Endothelial cell of umbilical vein (primary cell): ENCODE measurements around the gene CIB1. TPM values are rescaled to one million over a fixed set of nuclear protein-coding genes. Genes with fewer than 3 reads are reported as not detected.

Experiments used
- BruUV-seq: library from RNA; stranded (reverse); fragments of 400-500 nt; replicated peaks from 2 replicates; lab custom pipeline; 2021; lab: Mats Ljungman, UMichigan
- CTCF ChIA-PET: fragments of 300-600, 350-600 bp; sonication (Branson Sonifier 250); formaldehyde crosslinking; loops from one replicate; lab custom pipeline; 2021; ENCODE audit warnings: antibody characterized with exemption, inconsistent platforms; lab: Charles Lee
- POLR2A ChIA-PET: fragments of 300-600, 350-600 bp; sonication (Branson Sonifier 250); formaldehyde crosslinking; loops from one replicate; lab custom pipeline; 2021; ENCODE audit warnings: antibody characterized with exemption, inconsistent platforms; lab: Charles Lee
- DNase-seq: peaks from one replicate; pipeline ENCODE4 v3.0.0-alpha.2; 2011; ENCODE audit warnings: low read depth, low spot score
- FAIRE-seq: peaks from 2 replicates; lab custom pipeline; 2011; peaks lifted over from hg19 to GRCh38; lab: Jason Lieb, UNC
- H2AFZ ChIP-seq: 2 replicates; pipeline ENCODE4 v1.6.0; 2012; ENCODE audit warnings: low read depth, low read length, control low read depth, inconsistent platforms
- H3K27ac ChIP-seq: 2 replicates; pipeline ENCODE4 v1.5.1; 2011; ENCODE audit warnings: low read depth, mild to moderate bottlenecking, control low read depth, low read length, moderate library complexity; ENCODE audit not compliant: insufficient read depth
- H3K27me3 ChIP-seq, 2 experiments: 2 replicates each; pipeline versions ENCODE4 v1.6.0 to v1.6.1; 2011; ENCODE audit warnings: low read length in 2 of 2, mixed read lengths in 1 of 2; ENCODE audit not compliant: control insufficient read depth in 2 of 2, insufficient read depth in 2 of 2
- H3K36me3 ChIP-seq, 2 experiments: 2 replicates in 1 of 2; 3 replicates in 1 of 2; pipeline ENCODE4 v1.5.1; 2011; ENCODE audit warnings: low read length in 2 of 2, mild to moderate bottlenecking in 1 of 2, moderate library complexity in 1 of 2; ENCODE audit not compliant: control insufficient read depth in 2 of 2, insufficient read depth in 2 of 2; ENCODE audit errors: extremely low read depth in 1 of 2
- H3K4me1 ChIP-seq: 3 replicates; pipeline ENCODE4 v1.5.1; 2011; ENCODE audit warnings: mild to moderate bottlenecking, low read length; ENCODE audit not compliant: control insufficient read depth, insufficient read depth; ENCODE audit errors: extremely low read depth
- H3K4me2 ChIP-seq: 2 replicates; pipeline ENCODE4 v1.6.1; 2011; ENCODE audit warnings: low read length, control low read depth, mixed read lengths; ENCODE audit not compliant: insufficient read depth
- H3K4me3 ChIP-seq, 3 experiments: fragments of 200-600 bp in 1 of 3; sonication (generic), shearing (Covaris generic) in 1 of 3; replicated peaks in 1 of 3; 2 replicates each; pipeline ENCODE4 v1.5.1; 2011 to 2016; ENCODE audit warnings: control low read depth in 3 of 3, low read length in 3 of 3, mild to moderate bottlenecking in 2 of 3, inconsistent platforms in 1 of 3, low read depth in 1 of 3, moderate library complexity in 1 of 3; ENCODE audit not compliant: insufficient read depth in 1 of 3
- H3K79me2 ChIP-seq: 2 replicates; pipeline ENCODE4 v1.6.0; 2012; ENCODE audit warnings: low read length, inconsistent platforms; ENCODE audit not compliant: control insufficient read depth, insufficient read depth
- H3K9ac ChIP-seq: replicated peaks from 2 replicates; pipeline ENCODE3; 2011; ENCODE audit warnings: low read length, control low read depth; ENCODE audit not compliant: insufficient read depth; ENCODE audit errors: extremely low read depth
- H3K9me1 ChIP-seq: replicated peaks from 3 replicates; pipeline ENCODE4 v1.6.0; 2011; ENCODE audit warnings: mild to moderate bottlenecking, low read length; ENCODE audit not compliant: control insufficient read depth, insufficient read depth; ENCODE audit errors: extremely low read depth
- H3K9me3 ChIP-seq: replicated peaks from 2 replicates; pipeline ENCODE4 v1.5.1; 2012; ENCODE audit warnings: low read length, inconsistent platforms; ENCODE audit not compliant: control insufficient read depth, insufficient read depth
- H4K20me1 ChIP-seq: replicated peaks from 2 replicates; pipeline ENCODE3; 2011; ENCODE audit warnings: mild to moderate bottlenecking, low read length; ENCODE audit not compliant: control insufficient read depth, insufficient read depth; ENCODE audit errors: extremely low read depth
- CTCF ChIP-seq, 2 donors: IDR thresholded peaks; 1 replicate in 1 of 2; 2 replicates in 1 of 2; pipeline ENCODE4 v1.5.1; 2011; ENCODE audit warnings: low read length in 2 of 2, mild to moderate bottlenecking in 2 of 2, moderate library complexity in 2 of 2, control low read depth in 1 of 2, inconsistent platforms in 1 of 2, low read depth in 1 of 2; ENCODE audit not compliant: insufficient read depth in 1 of 2; ENCODE audit errors: extremely low read depth in 1 of 2
- FOS ChIP-seq: IDR thresholded peaks from 2 replicates; pipeline ENCODE4 v1.6.1; 2011; ENCODE audit warnings: mild to moderate bottlenecking, low read length, moderate library complexity, borderline replicate concordance; ENCODE audit not compliant: insufficient read depth
- GATA2 ChIP-seq: IDR thresholded peaks from 2 replicates; pipeline ENCODE4 v1.7.0; 2011; ENCODE audit warnings: low read depth, mild to moderate bottlenecking, moderate library complexity, mixed read lengths, low read length; ENCODE audit not compliant: insufficient read length, insufficient read depth
- JUN ChIP-seq: IDR thresholded peaks from 2 replicates; pipeline ENCODE4 v1.6.1; 2011; ENCODE audit warnings: borderline replicate concordance, low read depth; ENCODE audit not compliant: insufficient read length, insufficient read depth
- MAX ChIP-seq: IDR thresholded peaks from 2 replicates; pipeline ENCODE4 v1.6.1; 2011; ENCODE audit not compliant: insufficient read depth, insufficient read length
- MYC ChIP-seq: IDR thresholded peaks from one replicate; pipeline ENCODE4 v1.6.1; 2011; ENCODE audit warnings: mild to moderate bottlenecking, low read depth, low read length
- dilution Hi-C: fragments of 300-500 bp; cut with MboI; formaldehyde crosslinking; loops from one replicate; pipeline ENCODE4 v1.15.0; 2019; ENCODE audit warnings: low sequenced_read_pairs; ENCODE audit not compliant: extremely low pct_ligation_motif_present
- intact Hi-C: fragments of 100-400 bp; cut with micrococcal nuclease; formaldehyde crosslinking; loops from one replicate; pipeline ENCODE4 v1.10.0; 2022
- polyA plus RNA-seq, 4 experiments: library from polyadenylated mRNA; depleted of rRNA in 3 of 4; stranded (reverse) in 3 of 4; unstranded in 1 of 4; fragments of >200 nt; gene quantifications; 2 replicates each; pipeline versions ENCODE4 v1.2.1 to v1.2.3, GENCODE V29; 2011 to 2012; ENCODE audit warnings: missing spikeins in 1 of 4
- total RNA-seq: library from RNA; stranded (reverse); gene quantifications from 2 replicates; pipeline ENCODE4 v1.2.3, GENCODE V29; 2021

The CIB1 gene
- total and polyA plus RNA-seq, 2 donors (not counting 3 experiments of a cell fraction or from before 2014, with no cell fraction given) = 58.3 to 105 TPM

- BruUV-seq = no TSS peak
- CTCF ChIA-PET = interaction anchor here (0.8 to 3.5 kb wide), 6 partner anchors 8 to 81 kb away, joined by 3 to 38 read pairs (median 6); partner anchors contain the start of gene NGRN
- intact Hi-C loops = no loop called here
These were observed 11.2 kb downstream of the CIB1 start for GRCh38 chr15:90222547-90222946.

More at GRCh38 chr15:90222547-90222946, 11.2 kb downstream of the CIB1 start:
- Histone ChIP-seq H4K20me1 (no peaks in the 10 kb centered on the region), H3K4me1 (no peaks in the 10 kb centered on the region), H3K79me2 (no peaks in the 10 kb centered on the region), H3K4me2 (no peak overlapping the region), H3K9me3 (no peaks in the 10 kb centered on the region), H3K9me1 (no peaks in the 10 kb centered on the region), H3K9ac (no peak overlapping the region), H3K4me3 (no peak overlapping the region), H3K36me3 (no peaks in the 10 kb centered on the region), H3K27ac (no peak overlapping the region), H2AFZ (no peak overlapping the region), H3K27me3 (no peaks in the 10 kb centered on the region)
- dilution Hi-C loops = no loop called here
- FAIRE-seq = no peak
- DNase-seq = no peak
- no peak for TF ChIP-seq GATA2
- no peak for TF ChIP-seq FOS
- no peak for TF ChIP-seq MYC
- TF ChIP-seq JUN = no peak
- no peak for TF ChIP-seq MAX
- no peak for TF ChIP-seq CTCF (IDR thresholded peaks at IDR 0.05; ENCODE audit: extremely low read depth in 1 of 2, insufficient read depth in 1 of 2, low read depth in 1 of 2, low read length in 2 of 2)
- POLR2A ChIA-PET = interaction anchor here (0.6 kb wide), 1 partner anchor 661 kb away, joined by 6 read pairs; no protein-coding TSS in a partner anchor
